ENCODE measurements around the gene ALOX15B. TPM values are rescaled to one million over a fixed set of nuclear protein-coding genes. Genes with fewer than 3 reads are reported as not detected.

The ALOX15B gene
- total and polyA plus RNA-seq, 2 of the 13 experiments (the other 11 are each of a cell fraction or from before 2014, with no cell fraction given), result not detected

DNA sequence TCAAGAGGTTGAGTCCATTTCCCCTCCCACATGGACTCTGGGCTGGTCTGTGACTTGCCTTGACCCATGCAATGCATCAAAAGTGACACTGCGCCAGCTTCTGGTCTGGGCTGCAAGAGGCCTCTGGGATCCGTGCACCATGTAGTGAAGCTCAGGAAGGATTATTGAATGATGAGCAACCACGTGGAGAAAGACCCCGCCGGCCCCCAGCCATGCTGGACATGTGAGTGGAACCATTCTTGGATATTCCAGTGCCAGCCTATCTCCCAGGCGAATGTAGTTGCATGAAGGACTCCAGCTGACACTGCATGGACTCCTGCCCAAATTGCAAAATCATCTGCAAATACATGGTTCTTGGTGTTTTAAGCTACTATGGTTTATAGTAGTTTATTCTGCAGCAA is 7.6 kb upstream of the ALOX15B start (continued):
- TF ChIP-seq ZFY (CRISPR knock-in tag; IDR thresholded peaks at IDR 0.05) (no peak), CEBPB (IDR thresholded peaks at IDR 0.05; ENCODE audit: borderline replicate concordance, low read depth, low read length) (peak; percentile 34; the same call in 1 of the 2 replicates), ARID2 (CRISPR knock-in tag; IDR thresholded peaks at IDR 0.05; ENCODE audit: borderline replicate concordance) (no peak), SALL1 (CRISPR knock-in tag; IDR thresholded peaks at IDR 0.05) (peak; percentile 33), HNF4A (CRISPR knock-in tag; IDR thresholded peaks at IDR 0.05) (peak; percentile 76), NR2F6 (IDR thresholded peaks at IDR 0.05) (peak; percentile 41; the same call in 1 of the 2 replicates), NR2F6 (CRISPR knock-in tag; IDR thresholded peaks at IDR 0.05) (peak; percentile 35; the same call in 1 of the 2 replicates), ZNF274 (CRISPR knock-in tag; IDR thresholded peaks at IDR 0.05) (no peak)
- TF ChIP-seq, protein P1, sequence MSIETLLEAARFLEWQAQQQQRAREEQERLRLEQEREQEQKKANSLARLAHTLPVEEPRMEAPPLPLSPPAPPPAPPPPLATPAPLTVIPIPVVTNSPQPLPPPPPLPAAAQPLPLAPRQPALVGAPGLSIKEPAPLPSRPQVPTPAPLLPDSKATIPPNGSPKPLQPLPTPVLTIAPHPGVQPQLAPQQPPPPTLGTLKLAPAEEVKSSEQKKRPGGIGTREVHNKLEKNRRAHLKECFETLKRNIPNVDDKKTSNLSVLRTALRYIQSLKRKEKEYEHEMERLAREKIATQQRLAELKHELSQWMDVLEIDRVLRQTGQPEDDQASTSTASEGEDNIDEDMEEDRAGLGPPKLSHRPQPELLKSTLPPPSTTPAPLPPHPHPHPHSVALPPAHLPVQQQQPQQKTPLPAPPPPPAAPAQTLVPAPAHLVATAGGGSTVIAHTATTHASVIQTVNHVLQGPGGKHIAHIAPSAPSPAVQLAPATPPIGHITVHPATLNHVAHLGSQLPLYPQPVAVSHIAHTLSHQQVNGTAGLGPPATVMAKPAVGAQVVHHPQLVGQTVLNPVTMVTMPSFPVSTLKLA (IDR thresholded peaks at IDR 0.05), result peak; percentile 78

DNA sequence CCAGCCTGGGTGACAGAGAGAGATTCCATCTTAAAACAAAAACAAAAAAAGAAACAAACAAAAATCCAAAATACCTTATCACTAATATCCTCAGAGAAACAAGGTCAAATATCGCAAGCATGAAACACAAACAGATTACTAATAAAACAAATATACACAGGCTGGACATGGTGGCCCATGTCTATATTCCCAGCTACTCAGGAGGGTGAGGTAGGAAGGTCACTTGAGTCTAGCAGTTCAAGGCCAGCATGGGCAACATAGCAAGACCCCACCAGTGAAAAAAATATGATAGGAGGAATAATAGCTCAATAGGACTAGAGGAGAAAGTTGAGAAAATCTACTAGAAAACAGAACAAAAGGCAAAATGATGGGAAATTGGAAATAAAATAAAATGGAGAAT is 6.9 kb upstream of the ALOX15B start:
- Histone ChIP-seq H2AFZ (ENCODE audit: low read length) (no peak overlapping the region), H4K20me1 (ENCODE audit: insufficient read depth, low read length) (no peaks in the 10 kb centered on the region), H3K36me3 (replicated peaks in 1 of 2; ENCODE audit: control insufficient read depth in 1 of 2, insufficient read depth in 2 of 2, low read length in 2 of 2) (no peaks in the 10 kb centered on the region), H3K27ac (ENCODE audit: extremely low read length, insufficient read depth, low read length) (no peak overlapping the region), H3K4me3 (replicated peaks in 1 of 3; ENCODE audit: insufficient read depth in 1 of 3, low read depth in 2 of 3, low read length in 3 of 3) (no peak overlapping the region), H3K79me2 (ENCODE audit: insufficient read depth, low read length) (no peaks in the 10 kb centered on the region), H3K9me3 (ENCODE audit: low read length) (no peaks in the 10 kb centered on the region), H3K9ac (ENCODE audit: insufficient read depth, low read depth, low read length) (no peak overlapping the region), H3K4me2 (ENCODE audit: low read depth, low read length) (no peak overlapping the region), H3K27me3 (ENCODE audit: control insufficient read depth in 1 of 2, insufficient read depth in 2 of 2, low read length in 2 of 2) (peaks cover 1 to 18% of the 10 kb centered on the region in 2 experiments; a peak in 2 of 5 replicates), H3K4me1 (ENCODE audit: insufficient read depth, low read length) (peaks cover 19% of the 10 kb centered on the region)
- CTCF ChIA-PET (ENCODE audit: low intra/inter-chr PET ratio, low total read pairs), result no interaction called here
- POLR2A ChIA-PET, result interaction anchor here (1.9 kb wide), 1 partner anchor 25 kb away, joined by 6 read pairs; no protein-coding TSS in a partner anchor
- in situ Hi-C loops (cut with HindIII; ENCODE audit: extremely low pct_ligation_motif_present, low pct_unique_long_range_greater_than_20kb), result no loop called here
- ATAC-seq (no peak), FAIRE-seq (no peak), DNase-seq (ENCODE audit: low spot score) (no peak)
- 0% methylated on average over 1 of the region's 1 CpG for WGBS (ENCODE audit: low lambda C conversion rate)
- BruUV-seq (replicated peaks), result no TSS peak
- intact Hi-C loops (cut with micrococcal nuclease; ENCODE audit: unreplicated experiment), result no loop called here
- TF ChIP-seq JUND (CRISPR knock-in tag; IDR thresholded peaks at IDR 0.05) (0 out of 2 replicates have a peak, but pooled peaks have one; percentile 44), PHF5A (CRISPR knock-in tag; IDR thresholded peaks at IDR 0.05; ENCODE audit: low read depth, unreplicated experiment) (no peak), NR2F1 (CRISPR knock-in tag; IDR thresholded peaks at IDR 0.05) (peak in 1 of 2 experiments; percentile 63; a peak in 2 of 4 replicates), RARA (CRISPR knock-in tag; IDR thresholded peaks at IDR 0.05) (peak; percentile 67; the same call in 1 of the 2 replicates), SOX6 (IDR thresholded peaks at IDR 0.05) (no peak), SOX6 (CRISPR knock-in tag; IDR thresholded peaks at IDR 0.05) (peak; percentile 27; the same call in 1 of the 2 replicates), ZC3H13 (CRISPR knock-in tag; IDR thresholded peaks at IDR 0.05) (no peak), NR2F6 (IDR thresholded peaks at IDR 0.05) (peak; percentile 28; the same call in 1 of the 2 replicates), NR2F6 (CRISPR knock-in tag; IDR thresholded peaks at IDR 0.05) (no peak), ZNF569 (CRISPR knock-in tag; IDR thresholded peaks at IDR 0.05; ENCODE audit: borderline replicate concordance) (no peak), FOXA3 (CRISPR knock-in tag; IDR thresholded peaks at IDR 0.05) (peak; percentile 64; the same call in 1 of the 2 replicates), GATAD2A (CRISPR knock-in tag; IDR thresholded peaks at IDR 0.05) (0 out of 2 replicates have a peak, but pooled peaks have one; percentile 18), ZNF121 (CRISPR knock-in tag; IDR thresholded peaks at IDR 0.05) (peak; percentile 85)
